CD4-positive, alpha-beta T cell treated with Interleukin-4 for 4 hours (primary cell): ENCODE data around the gene MAPKAPK3.

Experiments used
- DNase-seq: peaks from one replicate; pipeline ENCODE4 v3.0.0-alpha.2; 2020

MAPKAPK3 gene

GRCh38 chr3:50630877-50631276 lies 13.9 kb downstream of the MAPKAPK3 start:
- DNase-seq: no peak

DNA sequence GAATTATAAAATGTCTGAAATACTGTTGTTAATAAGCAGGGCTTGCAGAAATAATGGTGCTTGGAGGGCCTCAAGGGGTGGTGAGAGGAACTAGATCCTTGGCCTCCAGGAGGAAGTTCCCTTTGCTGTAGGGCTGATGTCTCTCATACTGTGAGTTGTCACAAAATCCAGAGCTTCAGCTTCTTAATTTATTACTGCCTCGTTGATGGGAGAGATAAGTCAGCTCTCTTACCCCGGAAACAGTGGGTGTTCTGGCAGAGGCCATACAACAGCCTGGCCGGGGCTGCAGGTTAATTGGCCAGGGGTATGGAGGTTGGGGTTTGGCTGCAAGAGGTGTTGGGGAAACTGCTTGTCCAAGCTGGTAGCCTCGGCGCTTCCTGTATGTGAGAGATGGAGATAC lies 15.5 kb downstream of the MAPKAPK3 start:
- DNase-seq: no peak

DNA sequence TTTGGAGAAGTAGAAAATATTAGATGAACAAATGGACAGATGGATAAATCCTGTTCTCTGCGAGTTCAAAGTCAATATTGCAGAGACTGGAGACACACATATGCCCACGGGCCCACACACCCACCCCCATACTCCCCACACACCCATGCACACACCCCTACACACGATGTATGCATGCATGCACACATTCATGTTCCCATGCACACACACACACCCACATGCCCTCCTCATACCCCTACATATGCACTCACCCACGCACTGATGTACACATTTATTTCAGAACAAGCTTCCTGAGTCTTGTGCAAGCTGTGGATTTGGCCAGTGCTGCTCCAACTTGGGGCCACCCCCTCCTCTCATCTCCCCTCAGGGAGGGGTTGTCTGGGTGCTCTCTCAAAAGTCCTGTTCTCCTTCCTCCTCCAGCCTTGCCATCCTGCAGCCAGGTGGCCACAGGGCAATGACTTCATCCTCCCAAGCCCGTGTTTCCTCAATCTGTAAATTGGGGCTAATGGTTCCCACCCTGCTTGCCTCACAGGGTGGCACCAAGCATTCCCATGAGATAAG lies 16.4 kb downstream of the MAPKAPK3 start:
- no peak for DNase-seq

- no peak for DNase-seq
Measured at GRCh38 chr3:50635066-50635465, 18.1 kb downstream of the MAPKAPK3 start.

- DNase-seq: no peak
Measured at GRCh38 chr3:50637011-50637410, 20.1 kb downstream of the MAPKAPK3 start.

- no peak for DNase-seq
Measured at GRCh38 chr3:50637945-50638344, 21.0 kb downstream of the MAPKAPK3 start.

DNA sequence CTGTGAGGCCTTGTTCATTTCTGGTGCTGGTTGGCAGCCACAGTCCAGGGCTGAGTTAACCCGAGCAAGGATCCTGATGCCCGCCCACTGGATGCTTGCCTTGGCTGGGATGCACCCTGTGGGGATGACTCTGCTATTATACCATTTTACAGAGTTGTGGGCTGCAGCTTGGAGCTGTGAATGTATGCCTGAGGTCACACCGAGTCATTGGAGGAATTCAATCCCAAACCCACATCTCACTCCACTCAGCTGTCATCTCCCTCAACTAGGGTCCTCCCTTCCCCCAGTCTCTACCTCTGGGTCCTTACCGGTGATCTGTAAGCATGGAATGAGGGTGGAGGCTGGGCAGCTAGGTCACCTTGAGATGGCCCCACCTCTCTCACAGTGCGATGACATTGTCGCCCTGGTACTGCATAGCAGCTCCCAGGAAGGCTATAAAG lies 22.1 kb downstream of the MAPKAPK3 start:
- no peak for DNase-seq

DNA sequence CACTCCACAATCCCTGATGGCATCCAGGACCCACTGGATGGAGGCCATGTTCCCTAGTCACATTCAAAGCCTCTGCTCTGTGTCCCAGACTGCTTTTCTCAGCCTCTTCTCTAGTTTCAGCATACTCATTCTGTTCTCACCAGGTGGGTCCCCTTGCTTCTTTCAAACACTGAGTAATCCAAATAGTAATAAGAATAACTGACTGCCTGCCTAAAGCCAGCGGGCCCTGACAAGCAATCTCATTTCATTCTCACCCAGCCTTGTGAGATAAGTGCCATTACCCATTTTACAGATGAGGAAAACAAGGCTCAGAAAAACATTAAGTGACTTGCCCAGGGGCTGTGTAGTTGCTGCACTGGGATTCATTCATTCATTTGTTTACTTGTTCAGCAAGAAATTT lies 25.4 kb downstream of the MAPKAPK3 start:
- no peak for DNase-seq

GRCh38 chr3:50644561-50644960 lies 27.6 kb downstream of the MAPKAPK3 start:
- no peak for DNase-seq

DNA sequence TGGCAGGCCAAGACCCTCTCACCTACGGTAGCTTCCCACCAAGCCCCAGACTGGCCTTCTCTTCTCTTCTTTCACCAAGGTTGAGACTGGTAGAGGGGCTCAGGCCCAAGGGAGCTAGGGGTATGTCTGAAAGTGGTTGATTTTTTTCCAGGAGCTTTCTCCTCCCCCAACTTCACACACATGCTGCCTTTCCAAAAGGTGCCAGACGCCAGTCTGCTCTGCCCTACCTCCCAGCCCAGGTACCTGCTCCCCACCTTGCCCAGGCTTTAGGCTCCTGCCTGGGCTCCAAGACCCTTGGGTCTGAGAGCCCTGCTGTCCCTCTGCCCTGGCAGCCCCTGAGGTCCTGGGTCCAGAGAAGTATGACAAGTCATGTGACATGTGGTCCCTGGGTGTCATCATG lies 28.4 kb downstream of the MAPKAPK3 start:
- no peak for DNase-seq

DNA sequence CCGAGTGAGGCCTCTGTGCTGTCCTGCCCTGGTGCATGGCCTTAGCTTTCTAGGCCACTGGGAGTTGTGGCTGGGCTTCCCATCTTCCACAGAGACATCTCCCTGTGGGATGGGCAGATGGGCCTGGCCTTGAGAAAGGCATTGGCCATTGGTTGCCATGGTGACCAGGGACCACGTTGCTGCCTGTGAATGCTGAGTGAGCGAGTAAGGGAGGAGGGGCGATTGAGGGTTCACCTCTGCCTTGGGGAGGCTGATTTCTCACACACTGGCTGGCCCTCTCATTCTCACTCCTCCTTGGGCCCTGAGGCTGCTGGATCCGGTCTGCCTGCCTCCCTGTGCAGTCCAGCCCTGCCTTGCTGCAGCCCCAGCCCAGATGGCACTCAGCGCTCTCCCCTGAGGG lies 31.4 kb downstream of the MAPKAPK3 start:
- no peak for DNase-seq

DNA sequence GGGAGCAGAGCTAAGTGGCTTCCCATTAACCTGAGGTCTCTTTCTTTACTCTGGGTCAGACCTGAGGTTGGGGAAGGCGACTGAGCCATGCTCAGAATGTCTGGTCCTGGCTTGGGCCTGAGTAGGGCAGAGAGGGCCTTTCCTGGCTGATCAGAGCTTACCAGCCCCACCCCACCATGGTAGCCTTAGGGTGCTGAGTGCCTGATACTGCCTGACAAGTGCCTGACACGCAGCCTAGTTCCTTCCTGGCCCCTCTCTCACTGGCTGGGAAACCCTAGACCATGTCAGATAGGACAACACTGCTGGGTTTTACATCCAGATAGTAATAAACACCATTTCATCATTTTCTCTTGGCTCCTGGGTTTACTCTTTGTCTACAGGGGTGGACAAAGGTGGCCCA lies 32.0 kb downstream of the MAPKAPK3 start:
- DNase-seq: no peak

GRCh38 chr3:50649451-50649931 lies 32.5 kb downstream of the MAPKAPK3 start:
- DNase-seq: no peak

DNA sequence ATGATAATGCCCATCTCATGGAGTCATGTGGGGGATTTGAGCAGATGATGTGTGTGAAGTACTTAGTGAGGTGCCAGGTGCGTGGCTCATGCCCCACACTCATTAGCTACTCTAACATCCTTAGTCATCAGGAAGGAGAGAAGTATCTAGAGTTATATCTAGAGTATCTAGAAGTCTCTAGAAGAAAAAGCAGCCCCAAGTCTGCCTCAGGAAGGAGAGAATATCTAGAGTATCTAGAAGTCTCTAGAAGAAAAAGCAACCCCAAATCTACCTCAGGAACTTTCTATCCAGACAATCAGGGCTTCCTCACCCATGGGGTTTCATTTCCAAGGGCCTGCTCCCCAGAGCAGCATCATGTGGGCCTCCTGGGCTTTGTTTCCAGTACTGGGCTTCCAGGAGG lies 33.1 kb downstream of the MAPKAPK3 start:
- no peak for DNase-seq

- DNase-seq: no peak
Measured at GRCh38 chr3:50651445-50651844, 34.5 kb downstream of the MAPKAPK3 start.

GRCh38 chr3:50651920-50652529 lies 35.1 kb downstream of the MAPKAPK3 start:
- DNase-seq: no peak

GRCh38 chr3:50652709-50653108 lies 35.8 kb downstream of the MAPKAPK3 start:
- peak; percentile 46 for DNase-seq

DNA sequence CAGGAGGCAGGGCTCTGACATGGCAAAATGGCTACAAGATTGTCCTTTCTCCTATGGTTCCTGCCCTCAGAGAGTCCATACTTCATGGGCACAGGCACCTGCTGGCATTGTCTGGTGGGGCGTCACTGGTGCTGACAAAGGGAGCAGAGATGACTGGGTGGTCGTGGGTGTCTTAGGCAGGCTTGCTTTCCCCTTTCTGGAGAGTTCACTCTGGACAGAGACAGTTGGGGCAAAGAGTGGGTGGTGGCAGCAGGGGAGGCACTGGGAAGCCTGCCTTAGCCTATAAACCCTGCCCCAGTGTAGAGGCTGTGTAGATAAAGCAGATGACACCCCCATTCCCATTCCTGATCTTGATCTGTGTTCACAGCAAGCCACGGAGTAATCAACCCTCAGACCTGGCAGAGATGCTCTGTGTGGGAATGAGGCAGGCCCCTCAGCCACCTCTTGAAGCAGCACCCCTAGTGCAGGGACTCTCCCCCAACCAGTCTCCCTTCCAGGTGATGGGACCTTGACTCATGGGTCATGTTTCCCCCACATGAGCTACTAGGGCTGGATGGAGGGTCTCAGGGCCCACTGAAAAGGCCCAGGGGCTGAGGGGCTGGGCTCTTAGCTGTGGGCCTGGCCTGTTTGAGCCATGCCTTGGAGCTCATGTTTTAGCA lies 37.1 kb downstream of the MAPKAPK3 start:
- DNase-seq: no peak

- no peak for DNase-seq
Measured at GRCh38 chr3:50655009-50655830, 38.3 kb downstream of the MAPKAPK3 start.

DNA sequence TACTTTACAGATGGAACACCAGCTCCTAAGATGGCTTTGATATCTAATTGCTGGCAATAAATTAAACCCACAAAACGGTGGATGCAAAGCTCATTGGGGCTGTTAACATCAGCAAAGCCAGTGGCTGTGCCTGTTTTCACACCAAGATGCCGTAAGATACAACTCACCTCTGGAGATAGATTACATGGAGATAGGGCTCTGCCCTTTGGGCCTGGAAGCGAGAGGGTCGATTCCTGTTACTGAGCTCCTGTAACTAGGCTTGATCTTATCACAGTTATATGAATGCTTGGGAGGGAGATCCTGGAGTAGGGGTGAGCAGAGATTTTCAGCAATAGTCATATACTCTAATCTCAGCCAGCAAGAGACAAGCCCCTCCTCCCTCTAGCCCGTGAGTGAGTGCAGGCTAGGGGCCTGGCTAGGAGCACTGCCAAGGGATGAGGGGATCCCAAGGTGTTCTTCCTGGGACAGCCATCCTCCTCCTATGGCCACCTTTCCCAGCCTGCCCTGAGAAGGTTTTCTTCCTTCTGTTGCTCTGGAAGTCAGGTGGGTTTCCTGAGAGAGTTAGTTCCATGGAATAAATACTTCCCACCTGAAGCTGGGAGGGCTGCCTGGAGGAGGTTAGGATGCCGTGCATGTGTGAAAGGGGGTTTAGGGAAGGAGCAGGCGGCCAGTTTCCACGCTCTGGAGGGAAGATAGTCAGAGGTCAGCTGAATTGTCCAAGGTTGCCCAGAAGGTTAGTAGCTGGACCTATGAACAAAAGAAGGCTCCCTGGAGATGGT lies 39.7 kb downstream of the MAPKAPK3 start:
- no peak for DNase-seq

GRCh38 chr3:50657407-50657806 lies 40.5 kb downstream of the MAPKAPK3 start:
- no peak for DNase-seq

GRCh38 chr3:50657816-50658215 lies 40.9 kb downstream of the MAPKAPK3 start:
- no peak for DNase-seq

DNA sequence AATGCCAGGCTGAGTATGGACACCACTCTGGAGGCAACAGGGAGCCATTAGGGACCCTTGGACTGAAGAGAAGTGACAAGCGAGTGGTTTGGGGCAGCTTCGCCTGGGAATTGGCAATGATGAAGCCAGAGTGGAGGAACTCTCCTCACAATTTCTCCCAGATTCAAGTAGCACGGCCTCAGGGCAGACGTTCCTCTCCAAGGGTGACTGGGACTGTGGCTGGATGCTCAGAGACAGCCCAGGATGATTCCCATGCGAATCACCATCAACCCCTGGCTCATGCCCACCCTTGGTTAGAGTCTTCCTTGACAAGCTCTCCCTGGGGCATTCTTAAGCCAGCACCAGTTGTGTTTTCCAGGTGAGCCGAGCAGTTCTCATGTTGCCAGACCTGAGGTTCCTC lies 41.5 kb downstream of the MAPKAPK3 start:
- no peak for DNase-seq
